Measurements from ENCODE around the gene NECAB2.

GRCh38 chr16:83928341-83929055, 39.5 kb upstream of the NECAB2 start:
- TF ChIP-seq POLR2A (IDR thresholded peaks at IDR 0.05) = no peak
- TF ChIP-seq CTCF (IDR thresholded peaks at IDR 0.05) = no peak
- TF ChIP-seq EP300 (IDR thresholded peaks at IDR 0.05) = no peak
- no peak for TF ChIP-seq POLR2AphosphoS5 (IDR thresholded peaks at IDR 0.05)

All from stomach (tissue), 4 donors.